Kidney epithelial cell (primary cell): ENCODE results near the gene UQCC2. TPM values are rescaled to one million over a fixed set of nuclear protein-coding genes. Genes with fewer than 3 reads are reported as not detected.

Experiments
- DNase-seq: peaks from one replicate; pipeline ENCODE4 v3.0.0-alpha.2; 2010; ENCODE audit warnings: low read depth
- H3K27me3 ChIP-seq: 2 replicates; pipeline ENCODE4 v1.6.0; 2011; ENCODE audit warnings: low read length; ENCODE audit not compliant: control insufficient read depth, insufficient read depth
- H3K36me3 ChIP-seq: 2 replicates; pipeline ENCODE4 v1.5.1; 2011; ENCODE audit warnings: low read length; ENCODE audit not compliant: control insufficient read depth, insufficient read depth
- H3K4me3 ChIP-seq: 2 replicates; pipeline ENCODE4 v1.5.1; 2011; ENCODE audit warnings: low read depth, mild to moderate bottlenecking, control low read depth, low read length
- total RNA-seq: library from RNA; depleted of rRNA; stranded (reverse); fragments of >200 nt; gene quantifications from 2 replicates; pipeline ENCODE4 v1.2.3, GENCODE V29; 2015
- TF ChIP-seq, protein P1 (sequence below): IDR thresholded peaks from 2 replicates; pipeline ENCODE4 v1.5.1; 2011; ENCODE audit warnings: mild to moderate bottlenecking, moderate library complexity, low read length, control low read depth, inconsistent platforms; ENCODE audit not compliant: insufficient read depth, poor library complexity, severe bottlenecking

Gene UQCC2
- total RNA-seq, 1 donor from 2014 or later, result 38.4 TPM

DNA sequence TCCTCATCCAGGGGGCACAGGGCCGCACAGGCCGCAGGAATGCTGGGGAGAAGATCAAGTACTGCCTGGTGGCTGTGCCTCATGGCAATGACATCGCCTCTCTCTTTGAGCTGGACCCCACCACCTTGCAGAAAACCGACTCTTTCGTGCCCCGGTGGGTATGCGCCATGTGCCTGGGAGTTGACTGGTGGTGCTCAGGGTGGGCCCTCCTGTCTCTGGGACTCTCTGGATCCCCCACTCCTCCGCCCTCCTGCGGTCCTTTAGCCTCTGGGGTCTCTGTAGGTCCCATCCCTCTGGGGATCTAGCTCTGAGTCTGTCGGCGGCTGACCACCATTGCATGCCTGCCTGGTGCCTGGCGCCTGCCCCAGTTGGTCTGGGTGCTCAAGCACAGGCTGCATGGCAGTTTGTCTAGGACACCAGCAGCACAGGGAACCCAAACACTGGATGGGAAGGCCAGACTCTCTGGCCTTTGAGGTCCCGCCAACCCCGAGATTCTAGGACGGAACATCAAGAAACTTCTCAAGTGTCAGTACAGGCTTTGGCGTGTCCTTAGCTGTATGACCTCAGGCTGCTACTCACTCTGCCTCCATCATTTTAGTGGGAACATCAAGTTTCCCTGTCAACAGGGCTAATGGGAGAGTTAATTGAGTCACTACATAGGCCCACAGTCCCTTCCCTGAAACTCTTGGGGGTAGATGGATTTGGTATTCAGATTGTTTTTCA is 47.6 kb downstream of the UQCC2 start:
- TF ChIP-seq, protein P1, sequence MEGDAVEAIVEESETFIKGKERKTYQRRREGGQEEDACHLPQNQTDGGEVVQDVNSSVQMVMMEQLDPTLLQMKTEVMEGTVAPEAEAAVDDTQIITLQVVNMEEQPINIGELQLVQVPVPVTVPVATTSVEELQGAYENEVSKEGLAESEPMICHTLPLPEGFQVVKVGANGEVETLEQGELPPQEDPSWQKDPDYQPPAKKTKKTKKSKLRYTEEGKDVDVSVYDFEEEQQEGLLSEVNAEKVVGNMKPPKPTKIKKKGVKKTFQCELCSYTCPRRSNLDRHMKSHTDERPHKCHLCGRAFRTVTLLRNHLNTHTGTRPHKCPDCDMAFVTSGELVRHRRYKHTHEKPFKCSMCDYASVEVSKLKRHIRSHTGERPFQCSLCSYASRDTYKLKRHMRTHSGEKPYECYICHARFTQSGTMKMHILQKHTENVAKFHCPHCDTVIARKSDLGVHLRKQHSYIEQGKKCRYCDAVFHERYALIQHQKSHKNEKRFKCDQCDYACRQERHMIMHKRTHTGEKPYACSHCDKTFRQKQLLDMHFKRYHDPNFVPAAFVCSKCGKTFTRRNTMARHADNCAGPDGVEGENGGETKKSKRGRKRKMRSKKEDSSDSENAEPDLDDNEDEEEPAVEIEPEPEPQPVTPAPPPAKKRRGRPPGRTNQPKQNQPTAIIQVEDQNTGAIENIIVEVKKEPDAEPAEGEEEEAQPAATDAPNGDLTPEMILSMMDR, result no peak

GRCh38 chr6:33663028-33663427 is 48.5 kb downstream of the UQCC2 start:
- no peaks in the 10 kb centered on the region for H3K27me3 ChIP-seq
- peaks cover 5% of the 10 kb centered on the region for H3K36me3 ChIP-seq
- TF ChIP-seq, protein P1, result no peak
- H3K4me3 ChIP-seq, result no peak overlapping the region
- no peak for DNase-seq

More for the DNA sequence above, 47.6 kb downstream of the UQCC2 start:
- Histone ChIP-seq H3K36me3 (peaks cover 6% of the 10 kb centered on the region), H3K4me3 (no peak overlapping the region), H3K27me3 (no peaks in the 10 kb centered on the region)
- DNase-seq, result no peak

- no peak for DNase-seq
- H3K27me3 ChIP-seq, result no peaks in the 10 kb centered on the region
- TF ChIP-seq, protein P1, result no peak
- H3K36me3 ChIP-seq, result peaks cover 5% of the 10 kb centered on the region
- H3K4me3 ChIP-seq, result no peak overlapping the region
These were observed 49.2 kb downstream of the UQCC2 start for GRCh38 chr6:33662318-33662717.

- Histone ChIP-seq H3K27me3 (no peaks in the 10 kb centered on the region), H3K4me3 (no peak overlapping the region), H3K36me3 (peaks cover 4% of the 10 kb centered on the region)
- TF ChIP-seq, protein P1, result no peak
- no peak for DNase-seq
These were observed 50.2 kb downstream of the UQCC2 start for GRCh38 chr6:33661106-33661838.

- H3K27me3 ChIP-seq, result no peaks in the 10 kb centered on the region
- H3K36me3 ChIP-seq, result peaks cover 4% of the 10 kb centered on the region
- H3K4me3 ChIP-seq, result no peak overlapping the region
- no peak for DNase-seq
- TF ChIP-seq, protein P1, result no peak
These were observed 51.5 kb downstream of the UQCC2 start for GRCh38 chr6:33659986-33660385.
